H9 (cell line): ENCODE data around the gene MYO5B. TPM values are rescaled to one million over a fixed set of nuclear protein-coding genes. Genes with fewer than 3 reads are reported as not detected.

Source experiments
- DNase-seq: peaks from one replicate; pipeline ENCODE4 v3.0.0-alpha.2; 2017
- H2AFZ ChIP-seq: one replicate; pipeline ENCODE4 v1.6.1; 2013; ENCODE audit warnings: mild to moderate bottlenecking, low read length, control low read depth, moderate library complexity
- H2AK5ac ChIP-seq: 2 replicates; pipeline ENCODE4 v1.6.1; 2013; ENCODE audit warnings: low read length, control low read depth, mixed read lengths; ENCODE audit not compliant: insufficient read length
- H2BK120ac ChIP-seq: one replicate; pipeline ENCODE4 v1.6.1; 2013; ENCODE audit warnings: low read depth, mild to moderate bottlenecking, low read length, control low read depth, inconsistent platforms; ENCODE audit not compliant: poor library complexity, severe bottlenecking
- H2BK12ac ChIP-seq: 2 replicates; pipeline ENCODE4 v1.6.1; 2013; ENCODE audit warnings: low read length, control low read depth, mixed read lengths, low read depth; ENCODE audit not compliant: insufficient read length
- H2BK15ac ChIP-seq: 2 replicates; pipeline ENCODE4 v1.6.1; 2013; ENCODE audit warnings: low read depth, low read length, control low read depth
- H2BK20ac ChIP-seq: one replicate; pipeline ENCODE4 v1.6.1; 2013; ENCODE audit warnings: low read depth, mild to moderate bottlenecking, low read length, control low read depth, inconsistent platforms; ENCODE audit not compliant: poor library complexity, severe bottlenecking
- H2BK5ac ChIP-seq: 2 replicates; pipeline ENCODE4 v1.6.1; 2013; ENCODE audit warnings: low read length, control low read depth, mixed read lengths; ENCODE audit not compliant: insufficient read length
- H3K14ac ChIP-seq: 2 replicates; pipeline ENCODE4 v1.6.1; 2013; ENCODE audit warnings: low read length, control low read depth; ENCODE audit not compliant: insufficient read depth
- H3K18ac ChIP-seq: 2 replicates; pipeline ENCODE4 v1.6.1; 2013; ENCODE audit warnings: low read depth, mild to moderate bottlenecking, mixed read lengths, low read length, control low read depth; ENCODE audit not compliant: insufficient read length
- H3K23ac ChIP-seq: 2 replicates; pipeline ENCODE4 v1.6.1; 2013; ENCODE audit warnings: low read length, control low read depth, mixed read lengths, low read depth; ENCODE audit not compliant: insufficient read length
- H3K23me2 ChIP-seq: 2 replicates; pipeline ENCODE4 v1.6.1; 2013; ENCODE audit warnings: low read depth, mild to moderate bottlenecking, mixed read lengths, low read length, control low read depth; ENCODE audit not compliant: insufficient read length, poor library complexity, severe bottlenecking
- H3K27ac ChIP-seq: 2 replicates; pipeline ENCODE4 v1.5.1; 2013; ENCODE audit warnings: low read length, control low read depth, mixed read lengths, low read depth; ENCODE audit not compliant: insufficient read length
- H3K27me3 ChIP-seq: 2 replicates; pipeline ENCODE4 v1.6.1; 2013; ENCODE audit warnings: low read length, control low read depth, inconsistent platforms; ENCODE audit not compliant: insufficient read depth
- H3K4ac ChIP-seq: 2 replicates; pipeline ENCODE4 v1.6.1; 2013; ENCODE audit warnings: low read depth, mild to moderate bottlenecking, control low read depth, inconsistent platforms, low read length, moderate library complexity
- H3K4me1 ChIP-seq: 2 replicates; pipeline ENCODE4 v1.6.1; 2013; ENCODE audit warnings: low read length, control low read depth, inconsistent platforms; ENCODE audit not compliant: insufficient read depth
- H3K4me2 ChIP-seq: 2 replicates; pipeline ENCODE4 v1.6.1; 2013; ENCODE audit warnings: low read length, control low read depth, mixed read lengths; ENCODE audit not compliant: insufficient read length, insufficient read depth
- H3K56ac ChIP-seq: 2 replicates; pipeline ENCODE4 v1.6.1; 2013; ENCODE audit warnings: low read depth, mild to moderate bottlenecking, mixed read lengths, low read length, control low read depth; ENCODE audit not compliant: insufficient read length
- H3K79me1 ChIP-seq: 2 replicates; pipeline ENCODE4 v1.6.1; 2013; ENCODE audit warnings: low read depth, mild to moderate bottlenecking, moderate library complexity, low read length, control low read depth, inconsistent platforms; ENCODE audit not compliant: insufficient read depth, poor library complexity, severe bottlenecking
- H3K79me2 ChIP-seq: 2 replicates; pipeline ENCODE4 v1.6.1; 2013; ENCODE audit warnings: low read length, control low read depth, inconsistent platforms; ENCODE audit not compliant: insufficient read depth
- H3K9ac ChIP-seq: 2 replicates; pipeline ENCODE4 v1.6.1; 2013; ENCODE audit warnings: low read length, control low read depth, mixed read lengths; ENCODE audit not compliant: insufficient read length; ENCODE audit errors: extremely low read depth
- H3K9me3 ChIP-seq: one replicate; pipeline ENCODE4 v1.6.1; 2013; ENCODE audit warnings: low read depth, low read length, inconsistent platforms; ENCODE audit not compliant: control insufficient read depth
- H3T11ph ChIP-seq: one replicate; pipeline ENCODE4 v1.6.1; 2013; ENCODE audit warnings: mild to moderate bottlenecking, low read length, control low read depth, inconsistent platforms
- H4K20me1 ChIP-seq: one replicate; pipeline ENCODE4 v1.6.1; 2013; ENCODE audit not compliant: control insufficient read depth, insufficient read length, insufficient read depth
- H4K5ac ChIP-seq: 2 replicates; pipeline ENCODE4 v1.6.1; 2013; ENCODE audit warnings: low read depth, mild to moderate bottlenecking, mixed read lengths, low read length, control low read depth; ENCODE audit not compliant: insufficient read length
- H4K8ac ChIP-seq: replicated peaks from 2 replicates; pipeline ENCODE4 v1.6.1; 2013; ENCODE audit warnings: low read length, control low read depth, mixed read lengths, low read depth; ENCODE audit not compliant: insufficient read length
- H4K91ac ChIP-seq: 2 replicates; pipeline ENCODE4 v1.6.1; 2013; ENCODE audit warnings: low read depth, mild to moderate bottlenecking, moderate library complexity, mixed read lengths, low read length, control low read depth; ENCODE audit not compliant: insufficient read length
- H3K27ac Mint-ChIP-seq, 3 experiments: 2 replicates in 2 of 3; 3 replicates in 1 of 3; pipeline ENCODE4 v1.8.0; 2020 to 2021; ENCODE audit warnings: mixed read lengths in 3 of 3, mild to moderate bottlenecking in 1 of 3, moderate library complexity in 1 of 3
- H3K27me3 Mint-ChIP-seq: 2 replicates; pipeline ENCODE4 v1.8.0; 2021; ENCODE audit warnings: low read depth, mild to moderate bottlenecking, moderate library complexity, mixed read lengths
- H3K36me3 Mint-ChIP-seq, 3 experiments: 2 replicates in 2 of 3; 3 replicates in 1 of 3; pipeline ENCODE4 v1.8.0; 2020 to 2021; ENCODE audit warnings: low read depth in 3 of 3, mixed read lengths in 3 of 3; ENCODE audit not compliant: insufficient read depth in 1 of 3
- H3K4me1 Mint-ChIP-seq, 2 experiments: 2 replicates each; pipeline ENCODE4 v1.8.0; 2020; ENCODE audit warnings: mixed read lengths in 2 of 2
- H3K4me3 Mint-ChIP-seq, 2 experiments: 2 replicates in 1 of 2; 3 replicates in 1 of 2; pipeline ENCODE4 v1.8.0; 2020 to 2021; ENCODE audit warnings: mild to moderate bottlenecking in 2 of 2, mixed read lengths in 2 of 2, moderate library complexity in 1 of 2
- H3K9me3 Mint-ChIP-seq, 2 experiments: 2 replicates in 1 of 2; 3 replicates in 1 of 2; pipeline ENCODE4 v1.8.0; 2020; ENCODE audit warnings: mild to moderate bottlenecking in 2 of 2, mixed read lengths in 2 of 2, moderate library complexity in 1 of 2
- CTCF ChIP-seq: fragments of 200-600 bp; sonication (generic); conservative IDR thresholded peaks from 3 replicates; pipeline ENCODE4 v1.8.0; 2021; ENCODE audit warnings: antibody characterized with exemption, mild to moderate bottlenecking
- WGBS: extraction: QIAGEN DNeasy Blood & Tissue Kit; methylation state at CpG from one replicate; pipeline ENCODE4 v1.1.7; 2013; ENCODE audit warnings: missing lambda C conversion rate, low lambda C conversion rate, mixed read lengths; ENCODE audit not compliant: insufficient read length; ENCODE audit errors: extremely low coverage; 5-methylcytosine and 5-hydroxymethylcytosine counted together
- total RNA-seq: library from RNA; stranded (reverse); gene quantifications from 2 replicates; pipeline ENCODE4 v1.2.1, GENCODE V29; 2021

MYO5B gene
- total RNA-seq, 1 experiment from 2014 or later: 9.3 TPM

- Histone ChIP-seq H2BK15ac (no peak overlapping the region), H4K8ac (no peak overlapping the region), H2BK20ac (no peak overlapping the region), H2AFZ (no peak overlapping the region), H3K4ac (no peak overlapping the region), H2BK12ac (no peak overlapping the region), H3K79me2 (no peaks in the 10 kb centered on the region), H3K23me2 (no peaks in the 10 kb centered on the region), H3K23ac (no peak overlapping the region), H3K14ac (no peak overlapping the region), H3K9ac (no peak overlapping the region), H3K27me3 (no peaks in the 10 kb centered on the region), H2BK5ac (no peak overlapping the region), H3K27ac (no peak overlapping the region), H3K18ac (no peak overlapping the region), H3K79me1 (no peaks in the 10 kb centered on the region), H3K4me1 (peaks cover 9% of the 10 kb centered on the region; the same call in 1 of the 2 replicates), H2BK120ac (no peak overlapping the region), H4K20me1 (no peaks in the 10 kb centered on the region), H3K9me3 (no peaks in the 10 kb centered on the region), H3K56ac (no peak overlapping the region), H4K5ac (no peak overlapping the region), H3T11ph (no peak overlapping the region), H2AK5ac (no peak overlapping the region), H3K4me2 (no peak overlapping the region), H4K91ac (no peak overlapping the region)
- H3K9me3 Mint-ChIP-seq: no peaks in the 10 kb centered on the region
- no CpG with 5 or more reads among the region's 9 CpGs for WGBS
- peak overlapping the region in 1 of 3 experiments; percentile 81; a peak in 3 of 7 replicates for H3K27ac Mint-ChIP-seq
- peaks cover 38 to 39% of the 10 kb centered on the region in 2 experiments for H3K4me1 Mint-ChIP-seq
- no peak overlapping the region for H3K4me3 Mint-ChIP-seq
- H3K27me3 Mint-ChIP-seq: peaks cover 1% of the 10 kb centered on the region; the same call in 1 of the 2 replicates
- no peak for TF ChIP-seq CTCF
- H3K36me3 Mint-ChIP-seq: no peaks in the 10 kb centered on the region
- DNase-seq: no peak
These were observed 32.3 kb downstream of the MYO5B start for GRCh38 chr18:50162486-50163304.
